Smooth muscle cell (in vitro differentiated cells): ENCODE data around the gene CDIPT. TPM values are rescaled to one million over a fixed set of nuclear protein-coding genes. Genes with fewer than 3 reads are reported as not detected.

Source experiments
- DNase-seq: peaks from one replicate; lab custom pipeline; 2025; ENCODE audit not compliant: unreplicated experiment; lab: John Stamatoyannopoulos, UW
- H2AFZ ChIP-seq: fragments of 200-600 bp; sonication (generic); 2 replicates; pipeline ENCODE4 v1.6.0; 2016; ENCODE audit warnings: antibody characterized with exemption, low read depth, mild to moderate bottlenecking
- H3F3A ChIP-seq: fragments of 200-600 bp; sonication (generic); 2 replicates; pipeline ENCODE4 v1.6.0; 2017; ENCODE audit warnings: antibody characterized with exemption, low read depth
- H3K27ac ChIP-seq: fragments of 200-600 bp; sonication (generic); 2 replicates; pipeline ENCODE4 v1.5.1; 2016; ENCODE audit warnings: low read depth, mild to moderate bottlenecking
- H3K27me3 ChIP-seq: fragments of 200-600 bp; sonication (generic); 2 replicates; pipeline ENCODE4 v1.6.1; 2016; ENCODE audit warnings: low read depth, mild to moderate bottlenecking
- H3K36me3 ChIP-seq: fragments of 200-600 bp; sonication (generic); 2 replicates; pipeline ENCODE4 v1.5.1; 2016; ENCODE audit warnings: low read depth
- H3K4me1 ChIP-seq: fragments of 200-600 bp; sonication (generic); 2 replicates; pipeline ENCODE4 v1.5.1; 2016; ENCODE audit warnings: low read depth
- H3K4me2 ChIP-seq: fragments of 200-600 bp; sonication (generic); 2 replicates; pipeline ENCODE4 v1.6.0; 2016; ENCODE audit warnings: mild to moderate bottlenecking
- H3K4me3 ChIP-seq: fragments of 200-600 bp; sonication (generic); 2 replicates; pipeline ENCODE4 v1.5.1; 2016; ENCODE audit warnings: mild to moderate bottlenecking
- H3K79me2 ChIP-seq: fragments of 200-600 bp; sonication (generic); 2 replicates; pipeline ENCODE4 v1.6.0; 2016; ENCODE audit warnings: low read depth, mild to moderate bottlenecking
- H3K9ac ChIP-seq: fragments of 200-600 bp; sonication (generic); 2 replicates; pipeline ENCODE4 v1.6.0; 2016; ENCODE audit warnings: low read depth
- H3K9me3 ChIP-seq: fragments of 200-600 bp; sonication (generic); replicated peaks from 2 replicates; pipeline ENCODE4 v1.5.1; 2016; ENCODE audit warnings: low read depth
- H4K20me1 ChIP-seq: fragments of 200-600 bp; sonication (generic); 2 replicates; pipeline ENCODE4 v1.6.0; 2016; ENCODE audit warnings: low read depth
- CTCF ChIP-seq: fragments of 200-600 bp; sonication (generic); IDR thresholded peaks from 2 replicates; pipeline ENCODE4 v1.5.1; 2017; ENCODE audit warnings: borderline replicate concordance, mild to moderate bottlenecking, antibody characterized with exemption; ENCODE audit not compliant: insufficient read depth, poor library complexity, severe bottlenecking
- WGBS: methylation state at CpG from one replicate; pipeline ENCODE4 v1.1.7; 2016; ENCODE audit warnings: low lambda C conversion rate; 5-methylcytosine and 5-hydroxymethylcytosine counted together
- polyA plus RNA-seq: library from polyadenylated mRNA; unstranded; fragments of >200 nt; fragmentation: Nextera tagmentation; extraction: Ambion mirVana; gene quantifications from 2 replicates; pipeline ENCODE4 v1.2.1, GENCODE V29; 2016
- total RNA-seq: library from RNA; depleted of rRNA; stranded (reverse); fragments of >200 nt; gene quantifications from 2 replicates; pipeline ENCODE4 v1.2.3, GENCODE V29; 2014

Gene CDIPT
- 61.4 and 63.2 TPM in 2 replicates for total RNA-seq
- polyA plus RNA-seq: 90.7 and 118 TPM in 2 replicates

GRCh38 chr16:29862884-29863668, at the start of gene CDIPT:
TSS of gene CDIPT (minus strand) at chr16:29863226. CDS start at chr16:29862857, 369 bp downstream.
- Histone ChIP-seq H3K27ac (peak within 1 kb of the TSS; percentile 90), H3K4me2 (peak within 1 kb of the TSS; percentile 83), H3K9me3 (no peaks in the 10 kb centered on the region), H3K4me1 (peaks cover 15% of the 10 kb centered on the region), H3K4me3 (peak within 1 kb of the TSS; percentile 73), H3F3A (no peaks in the 10 kb centered on the region), H3K36me3 (no peaks in the 10 kb centered on the region), H2AFZ (peak within 1 kb of the TSS; percentile 73), H3K27me3 (no peaks in the 10 kb centered on the region), H4K20me1 (no peaks in the 10 kb centered on the region), H3K79me2 (peaks cover 15% of the 10 kb centered on the region), H3K9ac (peak within 1 kb of the TSS; percentile 94)
- peak; percentile 44 for DNase-seq
- TF ChIP-seq CTCF: peak; percentile 38
- WGBS: under 1% methylated on average over 36 of the region's 57 CpGs

GRCh38 chr16:29912087-29912486, 49.1 kb upstream of the CDIPT start:
- DNase-seq: no peak
- Histone ChIP-seq H3F3A (no peaks in the 10 kb centered on the region), H3K36me3 (no peaks in the 10 kb centered on the region), H4K20me1 (no peaks in the 10 kb centered on the region), H2AFZ (no peak overlapping the region), H3K4me1 (no peaks in the 10 kb centered on the region), H3K79me2 (no peaks in the 10 kb centered on the region), H3K4me2 (no peak overlapping the region), H3K9ac (no peak overlapping the region), H3K27me3 (no peaks in the 10 kb centered on the region), H3K27ac (no peak overlapping the region), H3K9me3 (no peaks in the 10 kb centered on the region), H3K4me3 (no peak overlapping the region)
- WGBS: 90% methylated on average over 11 of the region's 11 CpGs
- TF ChIP-seq CTCF: no peak

- no peaks in the 10 kb centered on the region for H3K4me1 ChIP-seq
- no peak overlapping the region for H3K9ac ChIP-seq
- no peaks in the 10 kb centered on the region for H4K20me1 ChIP-seq
- H3K4me2 ChIP-seq: no peak overlapping the region
- no peaks in the 10 kb centered on the region for H3K9me3 ChIP-seq
- no peaks in the 10 kb centered on the region for H3K36me3 ChIP-seq
- no peaks in the 10 kb centered on the region for H3K79me2 ChIP-seq
- WGBS: 90% methylated on average over 15 of the region's 15 CpGs
- H3K27ac ChIP-seq: no peak overlapping the region
- no peak for DNase-seq
- no peak overlapping the region for H3K4me3 ChIP-seq
- no peaks in the 10 kb centered on the region for H3F3A ChIP-seq
- no peak for TF ChIP-seq CTCF
- no peak overlapping the region for H2AFZ ChIP-seq
- no peaks in the 10 kb centered on the region for H3K27me3 ChIP-seq
Measured at GRCh38 chr16:29911676-29912010, 48.6 kb upstream of the CDIPT start.
